SW 1271 (cell line): ENCODE results near the gene MED12L.

Experiments
- DNase-seq, 2 experiments: peaks; one replicate each; lab custom pipeline; 2025; lab: John Stamatoyannopoulos, UW

Gene MED12L

DNA sequence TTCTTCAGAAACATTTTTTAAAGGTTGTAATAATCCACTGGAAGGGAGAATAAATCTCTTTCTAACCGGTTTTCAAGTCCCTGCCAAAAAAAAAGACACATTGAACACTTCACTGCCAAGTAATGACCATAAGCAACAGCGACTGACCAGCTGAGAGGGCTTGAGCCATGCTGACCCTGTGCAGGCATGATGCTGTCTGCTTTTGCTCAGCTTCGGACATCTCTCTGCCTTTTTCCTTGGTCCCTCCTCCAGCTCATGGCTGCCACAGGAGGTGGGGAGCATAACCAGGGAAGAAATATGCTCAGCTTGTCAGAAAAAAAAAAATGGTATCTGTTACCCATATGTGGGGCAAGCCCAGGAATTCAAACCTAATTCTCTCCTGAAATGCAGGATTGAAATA is 373.9 kb downstream of the MED12L start:
- DNase-seq, result no peak

DNA sequence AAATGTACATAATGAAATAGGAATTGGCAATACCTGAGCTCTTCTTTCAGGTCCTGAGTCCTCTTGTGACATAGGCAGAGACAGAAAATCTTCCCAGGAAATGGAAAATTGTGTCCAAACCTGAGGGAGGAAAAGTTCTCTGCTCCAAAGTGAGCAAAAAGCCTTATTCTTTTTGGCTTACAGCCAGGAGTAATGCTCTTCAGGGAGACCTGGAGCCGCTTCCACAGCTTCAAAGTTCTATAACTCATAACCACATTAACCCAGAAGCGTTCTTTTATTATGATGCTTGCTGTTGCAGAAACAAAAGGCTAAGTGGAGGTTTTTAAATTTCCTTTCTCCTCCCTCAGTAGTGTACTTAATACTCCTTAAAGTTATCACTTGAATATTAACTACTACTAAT is 374.8 kb downstream of the MED12L start:
- DNase-seq, result no peak

DNA sequence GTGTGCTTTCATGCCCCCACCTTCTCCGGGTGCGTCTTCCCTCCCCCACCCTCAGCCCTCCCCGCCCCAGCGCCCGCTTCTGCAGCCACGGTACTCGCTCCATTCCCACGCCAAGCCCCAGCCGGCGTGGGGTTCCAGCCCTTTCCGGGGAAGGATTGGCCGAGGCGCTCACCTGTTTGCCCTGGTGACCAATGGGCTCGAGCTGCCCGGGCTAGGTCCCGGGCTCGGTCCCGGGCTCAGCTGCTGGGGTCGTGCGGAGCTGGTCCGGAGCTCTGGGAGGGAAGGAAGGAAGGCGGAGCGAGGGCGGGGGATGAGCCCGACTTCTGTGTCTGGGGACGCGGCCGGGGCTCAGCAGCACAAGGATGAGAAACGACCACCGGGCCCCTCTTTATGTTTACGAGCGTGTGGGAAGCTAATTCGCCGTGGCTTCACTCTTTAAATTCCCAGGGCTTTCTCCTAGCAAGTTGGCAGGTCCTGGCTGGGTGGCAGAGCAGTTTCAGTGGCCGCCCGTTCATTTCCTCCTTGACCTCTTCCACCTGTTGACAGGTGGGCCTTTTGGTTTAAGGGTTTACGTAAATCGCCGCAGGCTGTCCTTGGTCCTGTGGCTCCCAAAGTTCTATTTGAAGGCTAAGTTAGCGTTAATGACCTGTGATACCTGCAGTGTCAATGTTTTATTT is 375.4 kb downstream of the MED12L start, which contains the start of gene IGSF10:
Gene IGSF10 (minus strand): TSS at position 288 of the 677 bp plus-strand sequence. CDS start 2,352 bp downstream, outside the sequence.
- DNase-seq, result no peak

DNA sequence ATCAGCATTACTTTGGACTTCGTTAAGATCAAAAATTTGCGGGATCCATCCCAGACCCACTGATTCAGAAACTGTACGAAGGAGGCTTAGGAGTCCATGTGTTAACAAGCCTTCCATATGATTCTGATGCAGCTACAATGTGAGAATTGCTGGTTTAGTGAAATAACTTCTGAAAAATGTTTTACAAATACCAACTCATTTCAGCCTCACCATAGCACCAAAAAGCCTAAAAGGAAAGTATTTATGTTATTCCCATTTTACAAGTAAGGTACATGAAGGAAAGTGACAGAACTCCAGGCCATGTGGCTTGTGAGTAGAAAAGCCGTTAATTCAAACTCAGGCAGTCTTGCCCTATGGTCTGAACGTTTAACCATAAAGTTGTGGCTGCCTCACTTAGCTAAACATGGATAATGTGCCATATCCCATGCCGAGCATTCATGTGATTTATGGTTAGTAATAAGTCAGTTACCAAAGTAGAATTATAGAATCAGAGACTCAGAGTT is 376.9 kb downstream of the MED12L start:
- DNase-seq, result no peak

DNA sequence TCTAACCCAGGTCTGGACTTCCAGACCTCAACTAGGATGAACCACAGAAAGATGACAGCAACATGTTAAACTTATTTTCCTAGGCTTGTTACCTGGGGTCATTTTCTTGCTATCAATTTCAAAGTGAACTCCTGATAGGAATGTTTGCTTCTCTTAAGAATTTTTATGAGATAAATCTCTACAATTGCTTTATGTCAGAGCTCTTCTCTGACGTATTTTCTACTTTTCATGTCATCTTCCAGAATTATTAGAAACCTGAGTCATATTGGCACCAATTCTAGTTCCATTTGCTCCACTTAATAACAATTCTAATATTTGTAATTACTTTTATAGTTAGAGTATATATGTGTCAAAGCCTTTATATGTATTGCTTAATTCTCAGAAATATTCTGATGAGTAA is 377.5 kb downstream of the MED12L start:
- DNase-seq, result no peak

DNA sequence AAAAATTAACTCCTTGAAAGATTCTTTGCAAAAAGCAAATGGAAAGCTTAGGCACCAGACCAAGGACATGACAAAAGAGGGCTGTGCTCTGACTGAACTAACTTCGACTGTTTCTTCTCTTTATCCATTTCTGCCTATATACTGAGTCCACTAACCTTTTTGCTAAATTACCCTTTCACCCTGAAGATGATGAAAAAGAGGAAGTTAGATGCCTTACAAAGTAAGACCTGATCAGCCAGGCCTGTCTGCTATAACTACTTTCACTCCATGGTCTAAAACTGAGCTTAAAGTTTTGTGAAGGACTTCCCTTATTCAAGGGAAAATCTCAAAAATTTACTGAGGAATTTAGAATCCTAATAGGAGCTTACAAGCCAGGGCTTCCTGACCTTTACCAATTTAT is 381.6 kb downstream of the MED12L start:
- DNase-seq, result no peak

DNA sequence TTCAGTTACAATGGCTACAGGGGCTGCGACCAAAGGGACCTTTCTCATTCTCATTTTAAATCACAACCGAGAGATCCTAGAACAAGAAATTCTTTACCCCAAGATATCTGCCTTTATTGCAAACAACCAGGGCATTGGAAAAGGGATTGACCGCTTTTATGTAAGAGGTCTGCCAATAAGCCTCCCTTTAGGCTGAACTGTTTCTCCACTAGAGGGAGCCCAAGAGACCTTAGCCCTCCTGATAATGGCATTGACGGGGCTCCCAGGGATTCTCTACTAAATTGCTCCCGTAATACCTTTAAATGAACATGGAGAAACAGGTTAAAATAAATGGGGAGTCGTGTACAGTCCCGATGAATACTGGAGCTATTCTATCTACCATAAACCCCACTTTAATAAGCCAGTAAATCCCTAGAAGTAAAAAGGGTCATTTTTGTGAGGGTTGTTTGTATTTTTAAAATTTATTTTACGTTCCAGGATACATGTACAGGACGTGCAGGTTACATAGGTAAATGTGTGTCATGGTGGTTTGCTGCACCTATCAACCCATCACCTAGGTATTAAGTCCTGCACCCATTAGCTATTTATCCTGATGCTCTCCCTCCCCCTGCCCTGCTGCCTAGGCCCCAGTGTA is 382.9 kb downstream of the MED12L start:
- peak; percentile 20 to 61 for DNase-seq

DNA sequence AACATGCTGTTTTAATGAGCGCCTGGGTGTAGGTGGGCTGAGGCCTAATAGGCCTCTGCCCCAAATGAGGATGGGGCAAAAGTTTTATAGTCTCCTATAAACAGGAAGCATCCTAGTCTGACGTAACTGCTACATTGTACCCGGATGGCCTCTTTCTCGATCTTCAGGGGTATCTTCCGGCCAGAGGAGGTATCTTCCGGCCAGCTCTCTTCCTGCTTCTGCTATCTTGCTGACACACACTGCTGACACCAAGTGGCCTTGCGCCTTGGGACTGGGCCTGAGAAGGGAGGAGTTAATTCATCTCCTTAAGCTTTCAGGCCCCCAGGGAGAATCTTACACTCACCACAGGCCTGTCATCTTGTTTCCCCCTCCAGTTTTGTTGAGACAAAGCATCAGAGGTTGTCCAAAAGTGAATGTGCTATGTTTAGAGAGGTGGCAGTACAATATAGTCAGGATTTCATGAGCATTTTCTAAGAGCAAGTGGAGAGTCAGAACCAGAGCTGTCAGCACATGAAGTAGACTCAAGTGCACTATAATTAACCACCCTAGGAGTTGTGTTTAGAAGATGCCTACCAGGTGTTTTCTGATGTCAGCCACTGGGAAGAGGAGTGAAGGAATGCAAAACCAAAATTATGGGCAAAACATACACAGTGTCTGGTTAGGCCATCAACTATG is 391.0 kb downstream of the MED12L start:
- no peak for DNase-seq

DNA sequence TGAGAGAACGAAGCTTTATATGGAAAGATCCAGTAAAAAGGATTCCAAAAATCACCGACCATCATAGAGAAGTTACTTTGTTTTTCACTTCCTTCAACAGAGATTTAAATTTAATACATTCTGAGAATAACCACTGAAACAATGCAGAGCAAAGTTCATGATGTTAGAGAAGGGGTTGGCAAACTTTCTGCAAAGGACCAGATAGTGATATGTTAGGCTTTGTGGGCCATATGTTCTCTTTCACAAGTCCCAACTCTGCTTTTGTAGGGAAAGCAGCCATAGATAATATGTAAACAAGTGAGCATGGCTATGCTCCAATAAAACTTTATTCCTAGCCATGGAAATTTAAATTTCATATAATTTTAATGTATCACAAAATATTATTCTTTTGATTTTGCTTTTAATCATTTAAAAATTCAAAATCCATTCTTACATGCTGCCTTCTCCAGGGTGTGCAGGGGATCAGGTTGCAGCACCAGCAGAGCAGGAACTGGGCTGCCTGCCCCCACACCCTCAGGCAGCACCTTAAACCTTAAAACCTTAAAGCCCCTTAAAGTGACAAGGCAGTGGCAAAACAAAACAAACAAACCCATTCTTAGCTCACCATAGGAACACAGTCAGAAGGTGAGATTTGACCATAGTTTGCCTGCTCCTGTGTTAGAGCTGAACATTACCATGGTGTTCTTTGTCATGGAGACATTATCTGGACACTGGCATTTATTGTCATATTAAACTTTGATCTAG is 392.3 kb downstream of the MED12L start:
- DNase-seq, result no peak

DNA sequence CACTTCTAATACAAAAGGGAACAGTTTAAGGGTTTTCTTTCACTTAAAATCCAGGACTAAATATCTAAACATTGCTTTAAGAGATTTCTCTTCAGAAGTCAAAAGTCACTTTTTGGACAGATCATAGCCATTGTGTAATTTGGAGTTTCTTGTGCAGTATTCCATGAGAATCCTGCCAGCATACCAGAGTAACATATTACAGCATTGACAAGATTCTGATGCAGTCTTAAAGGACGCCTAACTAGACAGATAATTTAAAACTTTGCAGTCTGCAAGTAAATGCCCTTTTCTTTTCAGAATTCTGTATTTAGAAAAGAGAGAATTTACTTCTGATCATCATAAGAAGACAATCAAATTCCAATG is 392.9 kb downstream of the MED12L start:
- no peak for DNase-seq

DNA sequence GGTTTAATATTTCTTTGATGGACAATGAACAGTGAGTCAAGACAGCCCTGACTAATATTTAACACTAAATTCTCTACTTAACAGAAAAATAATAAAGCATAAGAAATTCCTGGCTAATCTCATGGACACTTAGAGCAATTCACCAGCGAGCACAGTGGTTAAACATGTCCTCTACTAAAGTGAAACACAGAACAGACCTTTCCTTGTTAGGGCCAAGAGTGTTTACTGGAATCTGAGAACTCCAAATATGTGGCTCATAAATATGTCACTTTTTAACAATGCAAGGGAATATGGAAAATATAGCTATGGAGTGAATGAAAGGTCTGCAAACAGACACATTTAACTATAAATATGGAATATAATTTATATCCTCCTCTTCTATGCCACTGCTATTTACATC is 394.0 kb downstream of the MED12L start:
- DNase-seq, result no peak

DNA sequence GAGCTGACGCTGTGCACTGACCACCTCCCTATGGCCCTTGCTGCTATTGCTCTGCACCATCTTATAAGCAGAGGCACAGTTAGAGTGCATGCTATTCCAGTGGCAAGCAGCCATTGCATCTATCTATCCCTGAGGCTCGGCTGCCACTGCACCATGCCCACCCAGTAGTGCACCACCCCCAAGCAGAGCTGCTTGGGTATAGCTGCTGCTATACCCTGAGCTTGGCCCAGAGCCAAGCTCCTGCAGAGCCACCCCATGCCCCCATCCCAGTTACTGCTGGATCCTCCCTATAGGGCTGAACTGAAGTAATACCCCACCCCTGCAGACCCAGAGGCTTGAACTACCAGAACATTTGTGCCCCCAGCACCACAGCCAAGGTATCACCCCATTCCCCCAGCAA is 395.0 kb downstream of the MED12L start:
- no peak for DNase-seq

DNA sequence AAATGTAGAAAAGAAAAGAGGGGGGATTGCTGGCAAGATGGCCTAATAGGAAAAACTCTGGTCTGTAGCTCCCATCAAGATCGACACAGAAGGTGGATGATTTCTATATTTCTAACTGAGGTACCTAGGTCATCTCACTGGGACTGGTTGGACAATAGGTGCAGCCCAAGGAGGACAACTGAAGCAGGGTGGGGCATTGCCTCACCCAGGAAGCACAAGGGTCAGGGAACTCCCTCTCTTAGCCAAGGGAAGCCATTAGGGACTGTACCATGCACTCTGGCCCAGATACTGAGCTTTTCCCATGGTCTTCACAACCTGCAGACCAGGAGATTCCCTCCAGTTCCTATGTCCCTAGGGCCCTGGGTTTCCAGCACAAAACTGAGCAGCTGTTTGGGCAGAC is 398.0 kb downstream of the MED12L start:
- DNase-seq, result no peak

DNA sequence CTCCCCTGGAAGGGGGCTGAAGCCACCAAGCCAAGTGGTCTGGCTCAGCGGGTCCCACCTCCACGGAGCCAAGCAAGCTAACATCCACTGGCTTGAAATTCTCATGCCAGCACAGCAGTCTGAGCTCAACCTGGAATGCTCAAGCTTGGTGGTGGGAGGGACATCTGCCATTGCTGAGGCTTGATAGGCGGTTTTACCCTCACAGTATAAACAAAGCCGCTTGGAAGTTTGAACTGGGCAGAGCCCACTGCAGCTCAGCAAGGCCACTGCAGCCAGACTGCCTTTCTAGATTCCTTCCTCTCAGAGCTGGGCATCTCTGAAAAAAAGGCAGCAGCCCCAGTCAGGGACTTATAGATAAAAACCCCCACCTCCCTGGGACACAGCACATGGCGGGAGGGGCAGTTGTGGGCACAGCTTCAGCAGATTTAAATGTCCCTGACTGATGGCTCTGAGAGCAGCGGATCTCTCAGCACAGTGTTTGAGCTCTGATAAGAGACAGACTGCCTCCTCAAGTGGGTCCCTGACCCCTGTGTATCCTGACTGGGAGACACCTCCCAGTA is 398.6 kb downstream of the MED12L start:
- no peak for DNase-seq
